GM12874 (cell line): Measurements from ENCODE around the gene CHRNA10.

ENCODE experiments used
- TF ChIP-seq, protein P1 (sequence below): IDR thresholded peaks from 2 replicates; pipeline ENCODE4 v1.5.1; 2011; ENCODE audit warnings: low read depth, mild to moderate bottlenecking, control low read depth, low read length, moderate library complexity; ENCODE audit not compliant: insufficient read depth

The CHRNA10 gene

DNA sequence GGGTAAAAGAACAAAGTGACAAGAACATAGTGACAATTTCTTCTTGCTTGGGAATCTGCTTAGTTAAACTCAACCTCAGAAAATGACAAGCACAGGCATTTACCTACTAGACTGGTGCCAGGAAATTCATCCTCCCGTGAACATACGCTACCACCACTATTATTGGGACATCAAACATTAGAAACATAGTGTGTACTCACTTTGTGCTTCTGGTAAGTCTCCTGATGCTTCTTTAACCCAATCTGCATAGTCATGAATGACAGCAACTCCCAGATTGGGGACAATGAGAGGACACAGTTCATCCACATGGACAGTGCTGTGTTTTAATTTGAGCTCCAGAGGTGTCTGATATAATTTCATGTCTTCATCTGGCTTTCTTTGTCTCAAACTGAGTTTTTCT lies 29.2 kb upstream of the CHRNA10 start:
- TF ChIP-seq, protein P1, sequence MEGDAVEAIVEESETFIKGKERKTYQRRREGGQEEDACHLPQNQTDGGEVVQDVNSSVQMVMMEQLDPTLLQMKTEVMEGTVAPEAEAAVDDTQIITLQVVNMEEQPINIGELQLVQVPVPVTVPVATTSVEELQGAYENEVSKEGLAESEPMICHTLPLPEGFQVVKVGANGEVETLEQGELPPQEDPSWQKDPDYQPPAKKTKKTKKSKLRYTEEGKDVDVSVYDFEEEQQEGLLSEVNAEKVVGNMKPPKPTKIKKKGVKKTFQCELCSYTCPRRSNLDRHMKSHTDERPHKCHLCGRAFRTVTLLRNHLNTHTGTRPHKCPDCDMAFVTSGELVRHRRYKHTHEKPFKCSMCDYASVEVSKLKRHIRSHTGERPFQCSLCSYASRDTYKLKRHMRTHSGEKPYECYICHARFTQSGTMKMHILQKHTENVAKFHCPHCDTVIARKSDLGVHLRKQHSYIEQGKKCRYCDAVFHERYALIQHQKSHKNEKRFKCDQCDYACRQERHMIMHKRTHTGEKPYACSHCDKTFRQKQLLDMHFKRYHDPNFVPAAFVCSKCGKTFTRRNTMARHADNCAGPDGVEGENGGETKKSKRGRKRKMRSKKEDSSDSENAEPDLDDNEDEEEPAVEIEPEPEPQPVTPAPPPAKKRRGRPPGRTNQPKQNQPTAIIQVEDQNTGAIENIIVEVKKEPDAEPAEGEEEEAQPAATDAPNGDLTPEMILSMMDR = no peak

DNA sequence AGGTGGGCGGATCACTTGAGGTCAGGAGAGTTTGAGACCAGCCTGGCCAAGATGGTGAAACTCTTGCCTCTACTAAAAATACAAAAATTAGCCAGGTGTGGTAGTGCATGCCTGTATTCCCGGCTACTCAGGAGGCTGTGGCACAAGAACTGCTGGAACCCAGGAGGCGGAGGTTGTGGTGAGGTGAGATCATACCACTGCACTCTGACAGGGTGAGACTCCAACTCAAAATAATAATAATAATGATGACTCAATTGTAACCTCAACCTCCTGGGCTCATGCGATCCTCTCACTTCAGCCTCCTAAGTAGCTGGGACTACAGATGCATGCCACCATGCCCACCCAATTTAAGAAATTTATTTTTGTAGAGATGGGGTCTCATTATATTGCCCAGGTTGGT lies 15.6 kb upstream of the CHRNA10 start:
- TF ChIP-seq, protein P1 = no peak

DNA sequence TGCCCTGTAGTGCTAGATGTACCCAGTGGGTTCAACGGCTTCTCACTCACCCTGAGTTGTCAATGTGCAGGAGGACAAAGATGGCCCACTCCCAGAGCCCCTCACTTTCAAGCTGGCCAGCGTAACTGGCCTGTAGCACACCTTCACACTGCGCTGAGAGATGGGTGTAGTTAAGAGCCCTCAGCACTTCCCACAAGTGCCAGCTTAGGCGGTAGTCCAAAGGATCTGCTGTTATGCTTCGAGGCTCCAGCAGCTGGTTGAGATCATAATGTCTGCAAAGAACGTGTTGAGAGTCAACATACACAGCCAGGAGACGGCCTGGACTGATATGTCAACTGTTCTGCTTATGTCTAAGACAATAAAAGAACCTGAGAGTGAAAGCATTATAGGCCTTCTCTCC lies 14.7 kb upstream of the CHRNA10 start:
- TF ChIP-seq, protein P1 = no peak

DNA sequence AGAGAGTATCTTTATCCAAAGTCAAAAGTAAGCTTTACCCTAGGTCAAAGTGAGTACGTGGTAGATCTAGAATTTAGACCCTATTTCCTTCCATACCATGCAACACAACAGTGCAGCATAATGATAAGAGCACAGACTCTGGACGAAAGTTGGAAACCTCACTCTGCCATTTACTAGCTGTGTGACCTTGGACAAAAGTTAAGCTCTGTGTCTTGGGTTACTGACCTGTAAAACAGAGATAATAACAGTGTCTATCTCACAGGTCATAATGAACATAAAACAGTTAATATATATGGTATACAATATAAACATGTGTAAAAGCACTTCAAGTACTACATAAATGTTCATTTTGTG lies 13.6 kb upstream of the CHRNA10 start:
- TF ChIP-seq, protein P1 = no peak

DNA sequence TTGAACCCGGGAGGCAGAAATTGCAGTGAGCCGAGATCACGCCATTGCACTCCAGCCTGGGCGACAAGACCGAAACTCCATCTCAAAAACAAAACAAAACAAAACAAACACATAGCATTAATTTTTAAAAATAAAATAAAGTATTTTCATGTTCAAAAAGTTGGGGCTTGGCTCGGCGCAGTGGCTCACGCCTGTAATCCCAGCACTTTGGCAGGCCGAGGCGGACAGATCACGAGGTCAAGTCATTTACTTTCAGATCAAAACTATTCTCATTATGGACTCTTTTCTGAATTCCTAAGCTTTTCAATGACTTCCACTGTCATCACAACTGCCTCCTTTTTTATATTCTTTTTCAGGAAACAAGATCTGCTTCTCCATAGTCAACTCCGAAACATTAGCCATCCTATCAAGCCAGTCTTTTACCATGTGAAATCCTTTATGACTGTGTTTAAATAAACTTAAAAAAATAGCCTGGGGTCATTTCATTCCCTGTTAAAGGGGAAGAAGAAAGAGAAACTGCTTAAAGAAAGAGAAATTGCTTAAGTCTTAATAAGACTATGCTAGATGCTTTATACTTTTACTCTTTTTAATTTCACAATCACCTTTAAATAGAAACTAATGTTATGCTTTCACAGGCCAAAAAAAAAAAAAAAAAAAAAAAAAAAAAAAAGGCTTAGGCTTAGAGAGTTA lies 13.1 kb upstream of the CHRNA10 start:
- TF ChIP-seq, protein P1 = no peak

DNA sequence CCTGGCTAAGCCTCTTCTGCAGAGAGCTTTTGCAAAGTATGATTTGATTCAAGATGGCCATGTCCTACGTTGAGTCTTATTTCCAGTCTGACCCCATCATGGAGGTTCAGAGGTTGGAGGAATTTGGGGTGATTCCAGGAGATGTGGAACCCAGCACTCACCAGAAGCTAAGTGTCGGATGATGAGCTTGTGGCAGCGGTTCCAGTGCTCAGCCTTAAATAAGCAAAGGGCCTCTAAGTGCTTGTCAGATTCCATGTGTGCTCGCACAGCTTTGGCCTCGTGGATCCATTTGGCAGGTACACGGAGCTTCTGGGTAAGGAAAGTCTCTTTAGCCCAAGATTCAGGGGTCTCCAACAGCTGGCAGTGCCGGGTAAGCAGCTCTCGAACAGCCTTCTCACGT lies 11.9 kb upstream of the CHRNA10 start:
- TF ChIP-seq, protein P1 = no peak

DNA sequence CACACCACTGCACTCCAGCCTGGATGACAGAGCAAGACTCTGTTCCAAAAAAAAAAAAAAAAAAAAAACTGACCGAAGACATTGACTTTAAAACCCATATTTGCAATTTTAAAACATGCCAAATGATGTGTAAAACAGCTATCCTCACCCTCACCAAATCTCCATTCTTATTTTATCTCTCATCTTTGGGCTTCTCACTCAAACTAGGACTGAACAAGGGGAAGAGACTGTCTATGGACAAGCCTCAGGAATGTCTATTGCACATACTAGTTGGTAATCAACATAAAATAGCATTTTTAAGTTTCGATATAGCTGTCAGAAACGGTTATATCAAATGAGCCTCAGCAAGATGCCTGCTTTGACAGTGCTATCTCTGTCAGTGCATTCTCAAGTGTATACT lies 7.9 kb upstream of the CHRNA10 start:
- TF ChIP-seq, protein P1 = no peak
